ENCODE data around the gene TPX2.

GRCh38 chr20:31819083-31819784, 80.1 kb downstream of the TPX2 start, which contains the start of gene MYLK2:
- TF ChIP-seq POLR2A (IDR thresholded peaks at IDR 0.05; ENCODE audit: control extremely low read depth in 1 of 2, low read depth in 2 of 2, low read length in 2 of 2) (no peak), RXRA (IDR thresholded peaks at IDR 0.05; ENCODE audit: insufficient read depth, low read depth, low read length) (no peak), MAX (IDR thresholded peaks at IDR 0.05) (no peak)
